ENCODE results near the gene TPX2.

DNA sequence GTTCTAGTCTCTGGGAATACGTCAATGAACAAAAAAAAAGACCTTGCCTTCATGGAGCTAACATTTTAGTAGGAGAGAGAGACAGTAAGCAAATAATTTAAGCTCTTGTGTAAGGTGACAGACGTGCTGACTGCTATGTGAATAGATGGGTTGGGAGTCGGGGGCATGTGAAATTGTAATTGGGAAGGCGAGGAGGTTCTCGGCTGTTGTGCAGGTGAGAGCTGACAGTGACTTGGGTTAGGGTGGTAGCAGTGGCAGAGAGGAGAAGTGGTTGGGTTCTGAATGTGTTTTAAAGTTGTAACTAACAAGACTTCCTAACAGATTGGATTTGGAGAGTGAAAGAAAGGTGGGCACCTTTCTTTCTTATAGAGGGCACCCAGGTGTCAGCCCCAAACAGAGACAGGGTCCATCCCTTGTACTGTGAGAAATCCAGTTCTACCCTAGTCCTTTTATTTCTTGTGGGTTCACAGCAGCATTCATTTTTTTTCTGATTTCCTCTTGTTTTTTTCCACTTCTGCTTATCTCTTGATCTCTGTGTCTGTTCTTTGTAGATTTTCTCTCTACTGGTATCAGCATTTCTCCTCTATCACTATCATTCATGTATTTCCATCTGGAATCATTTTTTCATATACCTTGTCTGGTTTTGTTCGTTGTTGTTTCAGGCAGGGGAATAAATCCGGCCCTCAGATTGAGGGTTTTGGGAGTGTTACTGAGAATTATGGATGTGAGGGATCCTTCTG is 64.6 kb downstream of the TPX2 start:
- TF ChIP-seq POLR2A (IDR thresholded peaks at IDR 0.05; ENCODE audit: low read depth, low read length) (no peak), TAF1 (IDR thresholded peaks at IDR 0.05; ENCODE audit: borderline replicate concordance, low read depth, low read length) (no peak), POLR2AphosphoS5 (IDR thresholded peaks at IDR 0.05; ENCODE audit: low read depth, low read length) (no peak)

All from GM12892 (cell line).